Natural killer cell treated with Interleukin-12 subunit alpha and Interleukin-12 subunit beta and Interleukin-15 and Interleukin-18, amount 100 ng/mL, for 72 hours (primary cell): ENCODE results near the gene HOXC13. TPM values are rescaled to one million over a fixed set of nuclear protein-coding genes. Genes with fewer than 3 reads are reported as not detected.
A peak's percentile ranks its signal among the peaks of the same experiment; 100 is the strongest.

ENCODE experiments used
- ATAC-seq, 2 donors: fragments of 150-1000 bp; cut with Tn5 transposase in 1 of 2; sonication (Bioruptor Pico), chemical (Tn5 transposase) in 1 of 2; 2 replicates each; pipeline ENCODE4 v1.10.0; 2021
- DNase-seq: peaks from one replicate; pipeline ENCODE4 v3.0.0; 2022; ENCODE audit warnings: low spot score
- H3K27ac Mint-ChIP-seq, 2 donors: 1 replicate in 1 of 2; 2 replicates in 1 of 2; pipeline ENCODE4 v1.8.0; 2022; ENCODE audit warnings: mixed read lengths in 2 of 2, mild to moderate bottlenecking in 1 of 2, moderate library complexity in 1 of 2
- H3K27me3 Mint-ChIP-seq, 2 donors: 1 replicate in 1 of 2; 2 replicates in 1 of 2; pipeline ENCODE4 v1.8.0; 2022; ENCODE audit warnings: mixed read lengths in 2 of 2
- H3K36me3 Mint-ChIP-seq: one replicate; pipeline ENCODE4 v1.8.0; 2022; ENCODE audit warnings: mixed read lengths
- H3K4me1 Mint-ChIP-seq, 2 donors: 1 replicate in 1 of 2; 2 replicates in 1 of 2; pipeline ENCODE4 v1.8.0; 2022; ENCODE audit warnings: low read depth in 2 of 2, mixed read lengths in 2 of 2, mild to moderate bottlenecking in 1 of 2
- H3K4me3 Mint-ChIP-seq: one replicate; pipeline ENCODE4 v1.8.0; 2022; ENCODE audit warnings: mixed read lengths
- H3K9me3 Mint-ChIP-seq: 2 replicates; pipeline ENCODE4 v1.8.0; 2022; ENCODE audit warnings: mixed read lengths
- total RNA-seq, 2 donors: library from RNA; stranded (reverse); gene quantifications; one replicate each; pipeline ENCODE4 v1.2.3, GENCODE V29; 2022

The HOXC13 gene
- total RNA-seq, 2 donors from 2014 or later: not detected

DNA sequence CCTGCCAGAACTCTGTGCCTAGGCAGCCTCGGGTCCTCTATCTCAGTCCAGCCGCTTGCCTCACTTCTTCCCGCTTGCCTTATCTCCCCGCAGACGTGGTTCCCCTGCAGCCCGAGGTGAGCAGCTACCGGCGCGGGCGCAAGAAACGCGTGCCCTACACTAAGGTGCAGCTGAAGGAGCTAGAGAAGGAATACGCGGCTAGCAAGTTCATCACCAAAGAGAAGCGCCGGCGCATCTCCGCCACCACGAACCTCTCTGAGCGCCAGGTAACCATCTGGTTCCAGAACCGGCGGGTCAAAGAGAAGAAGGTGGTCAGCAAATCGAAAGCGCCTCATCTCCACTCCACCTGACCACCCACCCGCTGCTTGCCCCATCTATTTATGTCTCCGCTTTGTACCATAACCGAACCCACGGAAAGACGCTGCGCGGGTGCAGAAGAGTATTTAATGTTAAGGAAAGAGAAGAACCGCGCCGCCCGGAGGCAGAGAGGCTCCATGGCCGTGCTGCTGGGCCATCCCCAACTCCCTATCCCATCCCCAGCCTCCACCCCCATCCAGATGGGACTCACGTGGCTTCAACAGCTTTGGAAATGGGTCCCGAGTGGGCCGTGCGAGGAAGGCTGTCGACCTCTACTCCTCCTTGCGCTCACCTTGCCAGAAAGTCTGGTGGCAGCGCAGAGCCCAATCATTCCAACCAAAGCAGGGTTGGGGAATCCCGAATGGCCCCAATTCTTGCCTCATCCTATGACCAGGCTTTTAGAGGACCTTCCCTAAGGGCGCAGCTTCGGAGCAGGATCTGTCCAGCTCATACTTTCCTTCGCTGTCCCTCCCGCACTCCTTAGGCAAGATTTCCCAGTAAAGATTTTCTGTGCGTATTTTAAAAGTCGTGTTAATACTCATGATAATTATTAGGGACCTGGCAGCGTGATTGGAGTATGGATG lies 6.5 kb downstream of the HOXC13 start:
- Mint-ChIP-seq H3K27me3 (peaks cover 67 to 81% of the 10 kb centered on the region in 2 donors), H3K27ac (no peak overlapping the region), H3K4me3 (no peak overlapping the region), H3K9me3 (no peaks in the 10 kb centered on the region), H3K36me3 (no peaks in the 10 kb centered on the region), H3K4me1 (peaks cover 2 to 4% of the 10 kb centered on the region in 2 donors)
- ATAC-seq (no peak), DNase-seq (no peak)

DNA sequence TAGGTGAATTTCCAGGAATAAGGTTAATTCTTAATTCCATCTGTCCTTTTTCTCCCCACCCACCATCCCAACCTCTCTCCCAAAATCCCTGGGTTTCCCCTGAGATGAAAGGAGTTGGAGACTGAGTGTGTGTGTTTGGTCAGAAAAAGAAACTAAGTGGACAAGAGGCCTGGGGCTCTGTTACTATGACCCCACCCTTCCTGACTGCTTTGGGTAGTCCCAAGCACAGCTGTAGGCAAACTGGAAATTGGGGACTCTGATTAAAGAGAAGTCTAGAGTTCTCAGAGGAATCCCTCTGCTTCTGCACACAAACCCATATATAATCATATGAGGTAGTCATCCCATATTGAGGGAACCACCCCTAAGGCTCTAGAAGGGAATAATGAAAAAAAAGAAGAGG lies 9.1 kb downstream of the HOXC13 start:
- Mint-ChIP-seq H3K36me3 (no peaks in the 10 kb centered on the region), H3K27ac (no peak overlapping the region), H3K4me3 (no peak overlapping the region), H3K27me3 (peaks cover 65 to 73% of the 10 kb centered on the region in 2 donors), H3K9me3 (no peaks in the 10 kb centered on the region), H3K4me1 (peaks cover 4 to 5% of the 10 kb centered on the region in 2 donors)
- DNase-seq (no peak), ATAC-seq (no peak)

DNA sequence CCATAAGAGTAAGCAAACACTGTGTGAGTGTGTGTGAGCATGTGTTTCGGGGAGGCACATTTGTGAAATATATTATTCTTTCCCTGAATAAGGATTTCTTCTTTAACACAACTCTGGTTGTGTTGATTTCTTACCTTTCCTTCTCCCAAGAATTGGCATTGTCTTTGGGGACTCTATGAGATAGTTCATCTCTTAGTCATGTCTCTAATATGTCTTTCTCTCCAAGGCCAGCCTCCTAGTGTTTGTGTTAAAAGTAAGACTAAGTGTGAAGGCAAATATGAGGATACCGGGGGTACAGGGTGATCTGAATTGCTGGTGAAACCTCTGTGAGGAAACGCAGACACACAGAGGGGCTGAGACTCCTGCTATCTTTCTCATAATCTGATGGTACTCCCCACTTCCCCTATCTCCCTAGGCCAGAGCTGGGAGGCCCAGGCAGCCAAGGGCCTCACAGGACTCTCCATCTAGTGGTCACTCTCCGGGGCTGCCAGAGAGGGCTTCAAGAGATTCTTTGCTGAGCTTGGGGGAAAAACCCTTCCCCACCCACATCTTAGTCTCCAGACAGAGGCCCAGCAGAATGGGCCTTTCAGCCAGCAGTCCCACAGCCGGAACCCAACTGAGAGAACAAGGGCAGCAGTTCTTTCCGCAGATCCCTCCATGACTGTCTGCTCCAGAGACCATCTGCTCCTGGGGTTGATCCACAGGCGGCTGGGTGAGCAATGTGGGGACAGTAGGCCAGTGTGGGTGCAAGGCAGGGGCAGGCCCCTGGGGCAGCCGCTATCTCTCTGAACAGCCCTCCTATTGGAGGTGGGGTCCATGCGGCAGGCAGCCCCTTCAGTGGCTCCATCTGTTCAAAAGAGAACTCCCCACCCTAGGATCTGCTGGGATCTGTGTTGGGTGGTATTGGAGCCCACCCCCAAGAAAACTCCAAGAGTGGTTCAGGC lies 10.3 kb downstream of the HOXC13 start:
- ATAC-seq: no peak
- Mint-ChIP-seq H3K36me3 (peaks cover 5% of the 10 kb centered on the region), H3K4me1 (peaks cover 9 to 10% of the 10 kb centered on the region in 2 donors), H3K27ac (no peak overlapping the region), H3K4me3 (no peak overlapping the region), H3K27me3 (peaks cover 64 to 71% of the 10 kb centered on the region in 2 donors), H3K9me3 (no peaks in the 10 kb centered on the region)
- no peak for DNase-seq

DNA sequence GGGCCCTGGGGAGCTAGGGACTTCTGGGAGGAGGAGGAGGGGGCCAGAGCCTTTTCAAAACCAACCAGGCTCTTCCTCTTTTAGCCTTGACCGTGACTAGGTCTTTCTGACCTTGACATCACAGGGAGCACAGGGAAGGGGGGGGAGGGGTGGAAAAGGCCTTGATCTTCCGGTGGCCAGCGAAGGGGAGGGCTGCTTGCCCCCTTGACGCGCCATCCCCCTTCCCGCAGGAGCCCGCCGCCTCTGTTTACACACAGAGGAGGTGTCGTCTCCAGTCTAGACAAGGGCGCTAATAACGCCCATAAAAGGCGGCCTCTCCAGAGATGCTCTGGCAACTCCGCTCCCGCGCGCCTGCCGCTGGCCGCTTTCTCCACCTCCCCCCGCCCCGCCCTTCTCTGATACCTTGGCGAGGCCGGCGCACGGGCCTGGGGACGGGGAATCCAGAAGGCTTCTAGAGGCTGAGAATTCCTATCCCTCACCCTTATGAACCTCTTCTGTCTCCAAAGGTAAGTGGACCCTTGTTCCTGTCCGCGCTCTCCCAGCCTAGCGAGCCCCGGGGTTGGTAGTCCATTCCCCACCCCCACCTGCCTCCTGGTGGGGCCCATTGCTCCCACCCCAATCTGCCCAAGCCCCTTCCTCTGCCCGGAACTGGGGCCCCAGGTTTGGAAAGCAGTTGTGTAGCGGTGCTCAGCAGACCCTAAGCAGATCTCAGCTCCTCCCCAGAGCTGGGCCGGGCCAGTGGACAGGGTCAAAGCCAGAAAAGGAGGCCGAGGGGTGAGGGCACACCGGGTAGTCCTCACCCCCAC lies 11.2 kb downstream of the HOXC13 start:
- no peak for ATAC-seq
- Mint-ChIP-seq H3K4me3 (no peak overlapping the region), H3K27me3 (peaks cover 61 to 67% of the 10 kb centered on the region in 2 donors), H3K36me3 (peaks cover 5% of the 10 kb centered on the region), H3K4me1 (peaks cover 9 to 12% of the 10 kb centered on the region in 2 donors), H3K9me3 (no peaks in the 10 kb centered on the region), H3K27ac (no peak overlapping the region)
- no peak for DNase-seq

DNA sequence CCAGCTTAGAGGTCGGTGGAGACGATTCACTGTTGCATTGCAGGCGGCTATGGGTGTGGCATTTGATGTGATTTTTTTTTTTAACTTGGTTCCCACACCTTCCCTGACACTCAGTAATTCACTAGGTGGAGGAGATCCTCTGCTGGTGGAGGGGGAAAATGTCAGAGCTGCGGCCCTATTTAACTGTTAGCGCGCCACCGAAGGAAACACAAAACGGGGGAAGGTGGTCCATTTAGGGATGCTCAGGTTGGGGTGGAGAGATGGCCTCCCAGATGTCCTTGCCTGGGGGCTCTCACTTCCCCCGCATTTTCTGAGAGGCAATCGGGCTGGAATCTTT lies 11.8 kb downstream of the HOXC13 start:
- H3K36me3 Mint-ChIP-seq: peaks cover 5% of the 10 kb centered on the region
- H3K27me3 Mint-ChIP-seq: peaks cover 57 to 62% of the 10 kb centered on the region in 2 donors
- H3K27ac Mint-ChIP-seq: no peak overlapping the region
- H3K4me1 Mint-ChIP-seq: peaks cover 9 to 12% of the 10 kb centered on the region in 2 donors
- no peaks in the 10 kb centered on the region for H3K9me3 Mint-ChIP-seq
- no peak for ATAC-seq
- DNase-seq: no peak
- no peak overlapping the region for H3K4me3 Mint-ChIP-seq

DNA sequence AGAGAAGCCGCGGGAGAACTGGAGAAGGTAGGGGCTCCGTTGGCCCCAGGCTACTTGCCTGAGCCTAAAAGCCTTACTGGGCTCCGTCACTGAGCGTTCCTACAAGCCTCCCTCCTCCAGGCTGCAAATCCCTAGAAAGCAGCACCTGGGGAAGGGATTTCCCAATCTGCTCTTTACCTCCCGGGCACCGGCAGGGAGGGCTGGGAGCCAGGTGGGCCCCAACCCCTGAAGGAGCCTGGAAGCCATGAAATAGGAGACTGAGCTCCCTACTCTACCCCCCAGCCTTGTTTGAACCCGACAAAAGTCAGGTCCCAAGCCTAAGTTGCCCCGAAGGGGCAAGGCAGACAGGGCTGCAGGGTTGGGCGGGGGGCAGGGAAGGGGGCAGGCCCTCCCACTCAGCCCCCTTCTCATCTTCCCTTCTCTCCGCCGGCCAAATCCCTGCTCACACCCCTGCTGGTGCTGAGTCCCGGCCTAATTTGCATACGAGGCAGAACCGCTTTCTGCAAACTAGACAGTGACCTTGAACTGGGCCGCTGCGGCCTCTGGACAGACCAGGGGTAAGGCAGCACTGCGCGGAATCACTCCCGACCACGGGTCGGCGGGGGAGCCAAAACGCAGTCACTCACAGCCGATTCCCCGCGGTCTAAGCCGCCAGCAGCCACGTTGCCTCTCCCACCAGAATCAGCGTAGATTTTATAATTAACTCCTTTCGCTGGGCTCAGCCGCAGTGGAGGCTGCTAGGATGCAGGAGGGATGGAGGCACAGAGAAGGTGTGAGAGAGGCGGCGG lies 12.4 kb downstream of the HOXC13 start:
- no peak for DNase-seq
- Mint-ChIP-seq H3K36me3 (peaks cover 5% of the 10 kb centered on the region), H3K4me3 (no peak overlapping the region), H3K27me3 (peaks cover 56 to 62% of the 10 kb centered on the region in 2 donors), H3K4me1 (peaks cover 10 to 16% of the 10 kb centered on the region in 2 donors), H3K9me3 (no peaks in the 10 kb centered on the region), H3K27ac (no peak overlapping the region)
- no peak for ATAC-seq

DNA sequence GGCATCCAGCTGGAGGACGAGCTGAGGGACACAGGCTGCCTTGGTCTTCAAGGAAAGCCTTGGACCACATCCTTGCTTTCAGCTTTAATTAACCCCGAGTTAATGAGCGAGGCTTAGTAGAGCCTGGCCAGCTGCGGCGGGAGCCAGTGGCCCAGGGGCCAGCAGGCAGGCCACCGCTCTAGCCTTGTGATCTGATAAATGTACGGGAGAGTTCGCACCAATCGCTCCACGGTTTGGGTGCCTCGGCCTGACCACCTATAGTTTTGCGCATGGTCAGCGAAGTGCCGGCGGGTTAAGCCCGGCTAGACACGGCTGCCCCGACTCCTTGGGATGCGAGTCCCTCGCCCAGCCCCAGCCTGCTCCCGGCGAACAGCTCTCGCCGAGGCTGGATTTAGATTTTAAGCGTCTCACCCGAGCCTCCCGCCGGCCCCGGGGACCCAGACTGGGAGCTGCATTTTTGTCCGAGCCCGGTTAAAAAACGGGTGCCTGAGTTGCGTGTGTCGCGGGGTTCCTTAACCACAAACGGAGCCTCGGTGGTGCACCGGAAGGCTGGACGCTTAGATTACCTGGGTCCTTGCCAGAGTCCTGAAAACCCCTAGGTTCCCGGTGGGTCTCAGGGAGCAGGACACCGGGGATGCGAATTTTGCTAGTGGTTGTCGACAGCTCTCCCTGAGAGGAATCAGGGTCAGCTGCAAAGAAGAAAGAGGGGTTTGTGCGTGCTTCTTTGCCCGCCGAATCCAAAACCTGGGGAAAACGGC lies 13.1 kb downstream of the HOXC13 start:
- Mint-ChIP-seq H3K9me3 (no peaks in the 10 kb centered on the region), H3K27ac (no peak overlapping the region), H3K36me3 (peaks cover 5% of the 10 kb centered on the region), H3K4me1 (peaks cover 16 to 21% of the 10 kb centered on the region in 2 donors), H3K27me3 (peaks cover 53 to 62% of the 10 kb centered on the region in 2 donors), H3K4me3 (no peak overlapping the region)
- ATAC-seq: no peak
- DNase-seq: no peak

DNA sequence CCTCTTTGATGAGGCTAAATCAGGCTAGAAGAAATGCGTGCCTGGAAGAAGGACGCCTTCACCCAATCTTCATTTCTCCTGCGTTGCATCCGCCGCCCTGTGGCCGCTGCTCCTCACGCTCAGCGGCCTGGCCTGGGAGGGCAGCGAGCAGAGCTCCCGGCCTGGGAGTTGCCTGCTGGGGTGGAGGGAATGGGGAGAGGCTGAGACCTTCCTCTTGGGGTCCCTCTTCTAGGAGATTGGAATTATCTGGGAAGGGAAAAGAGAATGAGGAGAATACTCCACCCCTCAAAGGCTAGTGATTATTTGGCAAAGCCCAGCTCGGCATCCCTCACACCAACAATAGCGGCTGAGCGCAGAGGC lies 13.7 kb downstream of the HOXC13 start:
- no peak overlapping the region for H3K27ac Mint-ChIP-seq
- DNase-seq (no peak), ATAC-seq (no peak)
- H3K4me1 Mint-ChIP-seq: peaks cover 18 to 23% of the 10 kb centered on the region in 2 donors
- H3K9me3 Mint-ChIP-seq: no peaks in the 10 kb centered on the region
- peaks cover 5% of the 10 kb centered on the region for H3K36me3 Mint-ChIP-seq
- no peak overlapping the region for H3K4me3 Mint-ChIP-seq
- H3K27me3 Mint-ChIP-seq: peaks cover 53 to 63% of the 10 kb centered on the region in 2 donors

DNA sequence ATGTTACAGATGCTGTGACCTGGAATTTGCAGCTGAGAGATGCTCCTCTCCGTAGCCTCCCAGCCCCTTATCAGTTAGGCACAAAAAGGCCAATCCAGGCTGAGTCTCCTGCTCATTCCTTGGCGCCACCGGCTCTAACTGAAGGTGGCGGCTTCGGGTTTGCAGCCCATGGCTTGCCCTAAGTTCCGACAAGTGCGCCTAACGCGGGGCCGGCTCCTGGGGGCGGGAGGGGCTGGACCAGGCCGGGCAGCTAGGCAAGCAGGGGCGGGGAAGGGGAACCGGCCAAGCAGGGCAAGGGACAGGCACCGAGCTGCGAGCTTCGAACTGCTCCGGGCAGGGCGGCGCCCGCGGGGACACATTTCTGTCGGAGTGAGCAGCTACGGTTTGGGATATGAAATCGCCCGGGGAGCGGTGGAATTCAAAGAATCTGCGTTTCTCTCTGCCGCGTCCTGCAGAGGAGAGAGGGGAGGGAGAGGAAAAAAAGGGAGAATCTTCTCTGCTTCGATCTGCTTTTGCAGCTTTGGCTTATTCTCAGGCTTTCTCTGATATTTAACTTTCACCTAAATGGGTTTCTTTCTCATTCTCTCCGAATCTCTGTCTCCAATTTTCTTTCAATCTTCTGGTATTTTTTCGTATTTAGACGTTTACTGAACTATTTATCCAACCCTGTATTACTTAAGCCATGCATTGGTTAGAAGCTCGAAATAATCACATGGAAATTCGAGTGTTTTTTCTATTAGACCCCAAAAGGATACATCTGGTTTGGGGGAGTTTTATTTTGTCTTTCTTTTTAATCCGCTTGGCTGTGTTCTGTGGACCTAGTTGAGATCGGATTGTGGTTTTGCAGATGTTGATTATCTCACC lies 14.5 kb downstream of the HOXC13 start:
- H3K27ac Mint-ChIP-seq: peak overlapping the region; percentile 40 to 41
- H3K9me3 Mint-ChIP-seq: no peaks in the 10 kb centered on the region
- H3K36me3 Mint-ChIP-seq: peaks cover 5% of the 10 kb centered on the region
- DNase-seq: no peak
- peak overlapping the region; percentile 32 for H3K4me3 Mint-ChIP-seq
- ATAC-seq: no peak
- peaks cover 55 to 64% of the 10 kb centered on the region in 2 donors for H3K27me3 Mint-ChIP-seq
- peaks cover 18 to 23% of the 10 kb centered on the region in 2 donors for H3K4me1 Mint-ChIP-seq

DNA sequence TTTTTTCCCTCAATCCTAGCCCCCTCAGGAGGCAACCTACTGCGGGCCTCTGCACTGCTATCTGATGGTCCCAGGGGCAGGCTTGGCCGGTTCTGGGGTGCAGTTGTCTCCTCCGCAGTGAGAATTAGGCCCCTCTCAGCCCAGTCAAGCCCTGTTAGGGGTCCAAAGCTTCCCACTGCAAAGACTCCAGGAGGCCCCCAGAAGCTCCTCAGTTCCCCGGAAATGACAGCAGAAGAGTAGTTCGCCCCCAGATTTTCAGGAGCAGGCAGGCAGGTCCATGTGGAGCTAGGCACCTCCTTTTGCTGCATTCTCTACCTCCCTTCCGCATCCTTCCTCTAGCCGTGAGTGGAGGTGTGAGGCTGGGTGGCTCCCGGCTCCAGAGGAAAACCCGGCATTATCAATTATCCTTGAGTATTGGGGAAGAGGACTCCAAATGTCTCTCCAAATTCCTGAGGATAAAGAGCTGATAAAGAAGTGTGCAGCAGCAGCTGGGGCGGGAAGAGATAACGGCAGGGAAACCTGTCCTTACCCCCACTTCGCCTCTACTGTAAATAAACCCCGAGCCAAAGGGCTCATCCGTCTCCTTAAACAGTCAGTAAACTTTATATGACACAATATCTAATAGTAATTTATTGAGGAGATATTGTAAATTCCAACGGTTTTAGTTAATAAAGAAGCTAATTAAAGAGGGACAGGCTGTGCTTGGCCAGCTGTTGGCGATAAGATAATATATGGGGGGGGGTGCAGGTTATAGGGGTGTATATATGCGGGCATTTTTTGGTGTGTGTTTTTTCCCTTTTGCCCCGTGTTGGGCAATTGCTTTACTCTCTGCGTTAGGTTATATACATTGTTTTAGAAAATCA lies 15.4 kb downstream of the HOXC13 start:
- no peak overlapping the region for H3K4me3 Mint-ChIP-seq
- H3K4me1 Mint-ChIP-seq: peaks cover 18 to 23% of the 10 kb centered on the region in 2 donors
- peak overlapping the region; percentile 40 to 41 for H3K27ac Mint-ChIP-seq
- no peaks in the 10 kb centered on the region for H3K9me3 Mint-ChIP-seq
- H3K27me3 Mint-ChIP-seq: peaks cover 54 to 64% of the 10 kb centered on the region in 2 donors
- DNase-seq (no peak), ATAC-seq (no peak)
- peaks cover 5% of the 10 kb centered on the region for H3K36me3 Mint-ChIP-seq

DNA sequence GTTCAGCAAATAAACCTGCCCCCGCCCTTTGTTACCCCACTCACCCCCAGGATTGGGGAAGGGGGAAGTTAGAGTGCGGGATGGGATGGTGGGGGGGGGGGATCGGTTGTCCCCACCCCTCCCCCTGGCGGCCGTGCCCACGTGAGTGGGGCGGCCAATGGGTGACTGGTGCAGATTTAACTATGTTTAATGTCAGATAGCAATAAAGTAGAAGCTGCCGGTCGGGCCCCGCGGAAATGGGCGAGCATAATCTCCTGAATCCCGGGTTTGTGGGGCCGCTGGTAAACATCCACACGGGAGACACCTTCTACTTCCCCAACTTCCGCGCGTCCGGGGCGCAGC lies 16.0 kb downstream of the HOXC13 start, which contains the start of gene HOXC12:
Gene HOXC12 (plus strand): TSS at position 210 of the 342 bp plus-strand sequence. CDS start 27 bp downstream, at position 237.
- Mint-ChIP-seq H3K4me3 (no peak within 1 kb of the TSS), H3K27ac (peak within 1 kb of the TSS; percentile 40 to 41)
- no peak for ATAC-seq

More for the DNA sequence above, 16.0 kb downstream of the HOXC13 start, which contains the start of gene HOXC12:
- DNase-seq: no peak
- Mint-ChIP-seq H3K36me3 (peaks cover 5% of the 10 kb centered on the region), H3K4me1 (peaks cover 18 to 23% of the 10 kb centered on the region in 2 donors), H3K27me3 (peaks cover 56 to 68% of the 10 kb centered on the region in 2 donors), H3K9me3 (no peaks in the 10 kb centered on the region)
